Measurements from ENCODE around the gene LHPP. TPM values are rescaled to one million over a fixed set of nuclear protein-coding genes. Genes with fewer than 3 reads are reported as not detected.

Gene LHPP
- total and polyA plus RNA-seq, 8 donors, result 8.5 to 48.7 (median 17.0) TPM

- Histone ChIP-seq H3K27me3 (no peaks in the 10 kb centered on the region), H3K4me3 (no peak overlapping the region), H3K4me1 (peaks cover 0 to 9% (median 3%) of the 10 kb centered on the region in 4 donors), H3K27ac (no peak overlapping the region), H3K9me3 (no peaks in the 10 kb centered on the region), H3K36me3 (no peaks in the 10 kb centered on the region)
- intact Hi-C loops (cut with DNase I; ENCODE audit: low total_unique reads), result no loop called here
- no peak for DNase-seq
- WGBS, 5 donors, result 95 to 98% (median 97%) methylated on average over 6 to 7 of the region's 7 CpGs
- TF ChIP-seq POLR2AphosphoS5 (IDR thresholded peaks at IDR 0.05) (no peak), CTCF (IDR thresholded peaks at IDR 0.05) (no peak), EP300 (IDR thresholded peaks at IDR 0.05) (no peak), POLR2A (IDR thresholded peaks at IDR 0.05) (no peak)
Measured at GRCh38 chr10:124599588-124600050, 138.0 kb downstream of the LHPP start.

GRCh38 chr10:124600051-124600880 lies 138.6 kb downstream of the LHPP start:
- H3K27ac ChIP-seq, result no peak overlapping the region
- H3K4me3 ChIP-seq, result no peak overlapping the region
- no peaks in the 10 kb centered on the region for H3K36me3 ChIP-seq
- no peaks in the 10 kb centered on the region for H3K27me3 ChIP-seq
- 85 to 94% (median 93%) methylated on average over 14 to 18 of the region's 18 CpGs for WGBS, 5 donors
- peaks cover 0 to 9% (median 3%) of the 10 kb centered on the region in 4 donors for H3K4me1 ChIP-seq
- DNase-seq, result no peak
- intact Hi-C loops (cut with DNase I; ENCODE audit: low total_unique reads), result no loop called here
- no peaks in the 10 kb centered on the region for H3K9me3 ChIP-seq
- TF ChIP-seq EP300 (IDR thresholded peaks at IDR 0.05), result no peak

- Histone ChIP-seq H3K4me1 (peaks cover 0 to 9% (median 3%) of the 10 kb centered on the region in 4 donors), H3K9me3 (no peaks in the 10 kb centered on the region), H3K27ac (no peak overlapping the region), H3K36me3 (no peaks in the 10 kb centered on the region), H3K4me3 (no peak overlapping the region), H3K27me3 (no peaks in the 10 kb centered on the region)
- WGBS, 5 donors, result 88 to 98% (median 94%) methylated on average over 12 of the region's 12 CpGs
- TF ChIP-seq POLR2A (IDR thresholded peaks at IDR 0.05), result no peak
- TF ChIP-seq CTCF (IDR thresholded peaks at IDR 0.05), result no peak
- TF ChIP-seq EP300 (IDR thresholded peaks at IDR 0.05), result no peak
- no peak for TF ChIP-seq POLR2AphosphoS5 (IDR thresholded peaks at IDR 0.05)
- no peak for DNase-seq
- intact Hi-C loops (cut with DNase I; ENCODE audit: low total_unique reads), result no loop called here
Measured at GRCh38 chr10:124601016-124601415, 139.4 kb downstream of the LHPP start.

GRCh38 chr10:124601431-124602120 lies 140.0 kb downstream of the LHPP start:
- no peak for DNase-seq
- Histone ChIP-seq H3K27ac (no peak overlapping the region), H3K27me3 (no peaks in the 10 kb centered on the region), H3K9me3 (no peaks in the 10 kb centered on the region), H3K4me1 (peaks cover 0 to 9% (median 3%) of the 10 kb centered on the region in 4 donors), H3K4me3 (no peak overlapping the region), H3K36me3 (no peaks in the 10 kb centered on the region)
- intact Hi-C loops (cut with DNase I; ENCODE audit: low total_unique reads), result no loop called here
- TF ChIP-seq POLR2AphosphoS5 (IDR thresholded peaks at IDR 0.05) (no peak), POLR2A (IDR thresholded peaks at IDR 0.05) (no peak), CTCF (IDR thresholded peaks at IDR 0.05) (no peak)
- WGBS, 5 donors, result 90 to 92% (median 90%) methylated on average over 15 to 29 of the region's 29 CpGs
